Endothelial cell of umbilical vein (primary cell): ENCODE data around the gene NOL8. TPM values are rescaled to one million over a fixed set of nuclear protein-coding genes. Genes with fewer than 3 reads are reported as not detected.
A peak's percentile ranks its signal among the peaks of the same experiment; 100 is the strongest.

ENCODE experiments used
- BruUV-seq: library from RNA; stranded (reverse); fragments of 400-500 nt; replicated peaks from 2 replicates; lab custom pipeline; 2021; lab: Mats Ljungman, UMichigan
- CTCF ChIA-PET: fragments of 300-600, 350-600 bp; sonication (Branson Sonifier 250); formaldehyde crosslinking; loops from one replicate; lab custom pipeline; 2021; ENCODE audit warnings: antibody characterized with exemption, inconsistent platforms; lab: Charles Lee
- POLR2A ChIA-PET: fragments of 300-600, 350-600 bp; sonication (Branson Sonifier 250); formaldehyde crosslinking; loops from one replicate; lab custom pipeline; 2021; ENCODE audit warnings: antibody characterized with exemption, inconsistent platforms; lab: Charles Lee
- DNase-seq: peaks from one replicate; pipeline ENCODE4 v3.0.0-alpha.2; 2011; ENCODE audit warnings: low read depth, low spot score
- FAIRE-seq: peaks from 2 replicates; lab custom pipeline; 2011; peaks lifted over from hg19 to GRCh38; lab: Jason Lieb, UNC
- H2AFZ ChIP-seq: 2 replicates; pipeline ENCODE4 v1.6.0; 2012; ENCODE audit warnings: low read depth, low read length, control low read depth, inconsistent platforms
- H3K27ac ChIP-seq: 2 replicates; pipeline ENCODE4 v1.5.1; 2011; ENCODE audit warnings: low read depth, mild to moderate bottlenecking, control low read depth, low read length, moderate library complexity; ENCODE audit not compliant: insufficient read depth
- H3K27me3 ChIP-seq, 2 experiments: 2 replicates each; pipeline versions ENCODE4 v1.6.0 to v1.6.1; 2011; ENCODE audit warnings: low read length in 2 of 2, mixed read lengths in 1 of 2; ENCODE audit not compliant: control insufficient read depth in 2 of 2, insufficient read depth in 2 of 2
- H3K36me3 ChIP-seq, 2 experiments: 2 replicates in 1 of 2; 3 replicates in 1 of 2; pipeline ENCODE4 v1.5.1; 2011; ENCODE audit warnings: low read length in 2 of 2, mild to moderate bottlenecking in 1 of 2, moderate library complexity in 1 of 2; ENCODE audit not compliant: control insufficient read depth in 2 of 2, insufficient read depth in 2 of 2; ENCODE audit errors: extremely low read depth in 1 of 2
- H3K4me1 ChIP-seq: 3 replicates; pipeline ENCODE4 v1.5.1; 2011; ENCODE audit warnings: mild to moderate bottlenecking, low read length; ENCODE audit not compliant: control insufficient read depth, insufficient read depth; ENCODE audit errors: extremely low read depth
- H3K4me2 ChIP-seq: 2 replicates; pipeline ENCODE4 v1.6.1; 2011; ENCODE audit warnings: low read length, control low read depth, mixed read lengths; ENCODE audit not compliant: insufficient read depth
- H3K4me3 ChIP-seq, 3 experiments: fragments of 200-600 bp in 1 of 3; sonication (generic), shearing (Covaris generic) in 1 of 3; replicated peaks in 1 of 3; 2 replicates each; pipeline ENCODE4 v1.5.1; 2011 to 2016; ENCODE audit warnings: control low read depth in 3 of 3, low read length in 3 of 3, mild to moderate bottlenecking in 2 of 3, inconsistent platforms in 1 of 3, low read depth in 1 of 3, moderate library complexity in 1 of 3; ENCODE audit not compliant: insufficient read depth in 1 of 3
- H3K79me2 ChIP-seq: 2 replicates; pipeline ENCODE4 v1.6.0; 2012; ENCODE audit warnings: low read length, inconsistent platforms; ENCODE audit not compliant: control insufficient read depth, insufficient read depth
- H3K9ac ChIP-seq: replicated peaks from 2 replicates; pipeline ENCODE3; 2011; ENCODE audit warnings: low read length, control low read depth; ENCODE audit not compliant: insufficient read depth; ENCODE audit errors: extremely low read depth
- H3K9me1 ChIP-seq: replicated peaks from 3 replicates; pipeline ENCODE4 v1.6.0; 2011; ENCODE audit warnings: mild to moderate bottlenecking, low read length; ENCODE audit not compliant: control insufficient read depth, insufficient read depth; ENCODE audit errors: extremely low read depth
- H3K9me3 ChIP-seq: replicated peaks from 2 replicates; pipeline ENCODE4 v1.5.1; 2012; ENCODE audit warnings: low read length, inconsistent platforms; ENCODE audit not compliant: control insufficient read depth, insufficient read depth
- H4K20me1 ChIP-seq: replicated peaks from 2 replicates; pipeline ENCODE3; 2011; ENCODE audit warnings: mild to moderate bottlenecking, low read length; ENCODE audit not compliant: control insufficient read depth, insufficient read depth; ENCODE audit errors: extremely low read depth
- FOS ChIP-seq: IDR thresholded peaks from 2 replicates; pipeline ENCODE4 v1.6.1; 2011; ENCODE audit warnings: mild to moderate bottlenecking, low read length, moderate library complexity, borderline replicate concordance; ENCODE audit not compliant: insufficient read depth
- GATA2 ChIP-seq: IDR thresholded peaks from 2 replicates; pipeline ENCODE4 v1.7.0; 2011; ENCODE audit warnings: low read depth, mild to moderate bottlenecking, moderate library complexity, mixed read lengths, low read length; ENCODE audit not compliant: insufficient read length, insufficient read depth
- JUN ChIP-seq: IDR thresholded peaks from 2 replicates; pipeline ENCODE4 v1.6.1; 2011; ENCODE audit warnings: borderline replicate concordance, low read depth; ENCODE audit not compliant: insufficient read length, insufficient read depth
- MYC ChIP-seq: IDR thresholded peaks from one replicate; pipeline ENCODE4 v1.6.1; 2011; ENCODE audit warnings: mild to moderate bottlenecking, low read depth, low read length
- POLR2A ChIP-seq: IDR thresholded peaks from 2 replicates; pipeline ENCODE4 v1.6.1; 2012; ENCODE audit warnings: low read depth, mild to moderate bottlenecking, control low read depth, low read length
- POLR2AphosphoS5 ChIP-seq: IDR thresholded peaks from 2 replicates; pipeline ENCODE4 v1.6.1; 2012; ENCODE audit warnings: low read depth, mild to moderate bottlenecking, control low read depth, low read length, moderate library complexity; ENCODE audit not compliant: insufficient read depth
- dilution Hi-C: fragments of 300-500 bp; cut with MboI; formaldehyde crosslinking; loops from one replicate; pipeline ENCODE4 v1.15.0; 2019; ENCODE audit warnings: low sequenced_read_pairs; ENCODE audit not compliant: extremely low pct_ligation_motif_present
- intact Hi-C: fragments of 100-400 bp; cut with micrococcal nuclease; formaldehyde crosslinking; loops from one replicate; pipeline ENCODE4 v1.10.0; 2022
- polyA plus RNA-seq, 4 experiments: library from polyadenylated mRNA; depleted of rRNA in 3 of 4; stranded (reverse) in 3 of 4; unstranded in 1 of 4; fragments of >200 nt; gene quantifications; 2 replicates each; pipeline versions ENCODE4 v1.2.1 to v1.2.3, GENCODE V29; 2011 to 2012; ENCODE audit warnings: missing spikeins in 1 of 4
- total RNA-seq: library from RNA; stranded (reverse); gene quantifications from 2 replicates; pipeline ENCODE4 v1.2.3, GENCODE V29; 2021
- TF ChIP-seq, protein P1 (sequence below): IDR thresholded peaks from 2 replicates; pipeline ENCODE4 v1.6.1; 2011; ENCODE audit not compliant: insufficient read depth, insufficient read length
- TF ChIP-seq, protein P2 (sequence below), 2 donors: IDR thresholded peaks; 1 replicate in 1 of 2; 2 replicates in 1 of 2; pipeline ENCODE4 v1.5.1; 2011; ENCODE audit warnings: low read length in 2 of 2, mild to moderate bottlenecking in 2 of 2, moderate library complexity in 2 of 2, control low read depth in 1 of 2, inconsistent platforms in 1 of 2, low read depth in 1 of 2; ENCODE audit not compliant: insufficient read depth in 1 of 2; ENCODE audit errors: extremely low read depth in 1 of 2

Gene NOL8
- total and polyA plus RNA-seq, 2 donors (not counting 3 experiments of a cell fraction or from before 2014, with no cell fraction given) = 5.6 to 41.6 TPM

DNA sequence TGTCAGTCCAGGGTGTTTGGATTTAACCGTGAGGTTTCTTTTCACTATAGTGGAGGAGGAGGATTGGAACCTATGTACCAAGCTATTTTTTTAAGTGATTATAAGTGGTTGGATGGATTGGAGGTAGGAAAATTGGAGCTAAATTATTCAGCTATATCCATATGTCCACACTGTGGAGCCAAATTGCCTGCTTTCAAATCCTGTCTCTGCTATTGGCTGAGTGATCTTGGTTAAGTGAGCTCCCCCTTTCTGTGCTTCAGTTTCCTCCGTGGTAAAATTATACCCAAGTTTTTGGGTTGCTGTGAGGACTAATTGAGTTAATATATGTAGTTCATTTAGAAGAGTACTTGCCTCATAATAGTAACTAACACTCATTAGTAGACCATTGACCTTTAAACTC is 3.1 kb upstream of the NOL8 start:
- BruUV-seq = no TSS peak
- peak; percentile 43 for DNase-seq
- no peak overlapping the region for H3K4me3 ChIP-seq
- peaks cover 13% of the 10 kb centered on the region for H3K4me1 ChIP-seq
- no peak overlapping the region for H2AFZ ChIP-seq
- no peaks in the 10 kb centered on the region for H3K27me3 ChIP-seq
- no peaks in the 10 kb centered on the region for H4K20me1 ChIP-seq
- no peaks in the 10 kb centered on the region for H3K9me3 ChIP-seq
- TF ChIP-seq, protein P1, sequence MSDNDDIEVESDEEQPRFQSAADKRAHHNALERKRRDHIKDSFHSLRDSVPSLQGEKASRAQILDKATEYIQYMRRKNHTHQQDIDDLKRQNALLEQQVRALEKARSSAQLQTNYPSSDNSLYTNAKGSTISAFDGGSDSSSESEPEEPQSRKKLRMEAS = no peak
- TF ChIP-seq, protein P2, sequence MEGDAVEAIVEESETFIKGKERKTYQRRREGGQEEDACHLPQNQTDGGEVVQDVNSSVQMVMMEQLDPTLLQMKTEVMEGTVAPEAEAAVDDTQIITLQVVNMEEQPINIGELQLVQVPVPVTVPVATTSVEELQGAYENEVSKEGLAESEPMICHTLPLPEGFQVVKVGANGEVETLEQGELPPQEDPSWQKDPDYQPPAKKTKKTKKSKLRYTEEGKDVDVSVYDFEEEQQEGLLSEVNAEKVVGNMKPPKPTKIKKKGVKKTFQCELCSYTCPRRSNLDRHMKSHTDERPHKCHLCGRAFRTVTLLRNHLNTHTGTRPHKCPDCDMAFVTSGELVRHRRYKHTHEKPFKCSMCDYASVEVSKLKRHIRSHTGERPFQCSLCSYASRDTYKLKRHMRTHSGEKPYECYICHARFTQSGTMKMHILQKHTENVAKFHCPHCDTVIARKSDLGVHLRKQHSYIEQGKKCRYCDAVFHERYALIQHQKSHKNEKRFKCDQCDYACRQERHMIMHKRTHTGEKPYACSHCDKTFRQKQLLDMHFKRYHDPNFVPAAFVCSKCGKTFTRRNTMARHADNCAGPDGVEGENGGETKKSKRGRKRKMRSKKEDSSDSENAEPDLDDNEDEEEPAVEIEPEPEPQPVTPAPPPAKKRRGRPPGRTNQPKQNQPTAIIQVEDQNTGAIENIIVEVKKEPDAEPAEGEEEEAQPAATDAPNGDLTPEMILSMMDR (IDR thresholded peaks at IDR 0.05; ENCODE audit: extremely low read depth in 1 of 2, insufficient read depth in 1 of 2, low read depth in 1 of 2, low read length in 2 of 2) = peak in 1 of 2 donors; percentile 19
- no peak overlapping the region for H3K4me2 ChIP-seq
- no peak overlapping the region for H3K9ac ChIP-seq
- H3K9me1 ChIP-seq = no peaks in the 10 kb centered on the region
- intact Hi-C loops (loop anchor here (1.0 to 10.0 kb wide), 3 partner anchors 306 to 464 kb away; partner anchors contain the start of gene BICD2), dilution Hi-C loops (no loop called here)
- H3K79me2 ChIP-seq = peaks cover 13% of the 10 kb centered on the region
- no peaks in the 10 kb centered on the region for H3K36me3 ChIP-seq
- no peak overlapping the region for H3K27ac ChIP-seq
- FAIRE-seq = no peak
- ChIA-PET CTCF (interaction anchor here (0.7 to 2.2 kb wide), 23 partner anchors 8 to 974 kb away, joined by 3 to 37 read pairs (median 4); no protein-coding TSS in a partner anchor), POLR2A (no interaction called here)

DNA sequence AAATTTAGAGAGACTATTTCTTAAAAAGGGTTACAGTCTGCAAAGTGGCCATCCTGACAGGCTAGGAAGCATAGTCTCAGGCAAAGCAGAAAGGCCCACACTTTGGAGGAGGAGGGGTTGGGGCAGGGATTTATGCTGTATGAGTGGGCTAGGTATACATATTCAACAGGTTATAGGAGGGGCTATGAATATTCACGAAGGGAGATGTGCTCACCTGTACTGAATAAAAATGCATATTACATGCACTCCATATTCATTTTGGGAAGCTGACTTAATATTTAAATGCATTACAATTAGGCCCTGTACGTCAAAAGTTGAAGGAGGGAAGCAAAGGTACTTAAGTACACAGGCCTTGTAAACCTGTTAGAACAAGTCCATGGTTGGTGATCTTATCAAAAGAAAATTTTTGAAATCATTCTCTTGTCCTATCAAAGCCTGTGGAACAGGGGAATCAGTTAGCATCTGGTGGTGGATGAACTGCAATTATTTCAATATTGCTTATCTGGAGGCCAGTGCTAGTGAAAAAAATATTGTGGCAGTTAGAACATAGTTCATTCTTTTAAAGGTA is 2.2 kb upstream of the NOL8 start:
- H3K9me1 ChIP-seq = no peaks in the 10 kb centered on the region
- peaks cover 13% of the 10 kb centered on the region for H3K4me1 ChIP-seq
- DNase-seq = no peak
- no peaks in the 10 kb centered on the region for H4K20me1 ChIP-seq
- dilution Hi-C loops = no loop called here
- no peak overlapping the region for H3K4me3 ChIP-seq
- no TSS peak for BruUV-seq
- H3K9ac ChIP-seq = no peak overlapping the region
- no peak overlapping the region for H3K4me2 ChIP-seq
- ChIA-PET POLR2A (no interaction called here), CTCF (interaction anchor here (1.0 to 3.2 kb wide), 4 partner anchors 112 to 463 kb away, joined by 3 to 37 read pairs (median 13); no protein-coding TSS in a partner anchor)
- no peaks in the 10 kb centered on the region for H3K9me3 ChIP-seq
- no peak for FAIRE-seq
- H2AFZ ChIP-seq = no peak overlapping the region
- intact Hi-C loops = loop anchor here (5.0 to 10.0 kb wide), 2 partner anchors 437 to 465 kb away; partner anchors contain the start of gene BICD2
- peaks cover 2 to 7% of the 10 kb centered on the region in 2 experiments for H3K36me3 ChIP-seq
- peaks cover 13% of the 10 kb centered on the region for H3K79me2 ChIP-seq
- H3K27me3 ChIP-seq = no peaks in the 10 kb centered on the region
- no peak overlapping the region for H3K27ac ChIP-seq
- TF ChIP-seq MYC (no peak), POLR2A (no peak), JUN (no peak), FOS (no peak), GATA2 (no peak), POLR2AphosphoS5 (no peak)
- TF ChIP-seq, protein P1 = no peak
